Stimulated activated CD4-positive, alpha-beta T cell treated with anti-CD3 and anti-CD28 coated beads, Interleukin-15, amount 100 ng/mL, for 48 hours (primary cell): ENCODE results near the gene LTBP1.
"Not testable (repeated sequence)": the region's sequence is repeated elsewhere in the genome, so short reads cannot be mapped to it uniquely, and the experiment has no call there.

ENCODE experiments used
- DNase-seq, 2 donors: peaks; one replicate each; pipeline ENCODE4 v3.0.0-alpha.2; 2020; ENCODE audit warnings: low read depth in 2 of 2

Gene LTBP1

GRCh38 chr2:33139949-33140348, 193.2 kb downstream of the LTBP1 start:
- DNase-seq = no peak

- DNase-seq = no peak
These were observed 194.7 kb downstream of the LTBP1 start for GRCh38 chr2:33141476-33141875.

- no peak for DNase-seq
These were observed 196.1 kb downstream of the LTBP1 start for GRCh38 chr2:33142810-33143209.

- DNase-seq = no peak
These were observed 197.5 kb downstream of the LTBP1 start for GRCh38 chr2:33144243-33144642.

GRCh38 chr2:33145459-33145858, 198.7 kb downstream of the LTBP1 start:
- no peak for DNase-seq

- DNase-seq = no peak
These were observed 199.3 kb downstream of the LTBP1 start for GRCh38 chr2:33146102-33146501.

GRCh38 chr2:33153008-33153407, 206.3 kb downstream of the LTBP1 start:
- DNase-seq = no peak

GRCh38 chr2:33158482-33159003, 211.8 kb downstream of the LTBP1 start:
- DNase-seq = no peak

- DNase-seq = no peak
These were observed 213.4 kb downstream of the LTBP1 start for GRCh38 chr2:33160191-33160590.

GRCh38 chr2:33166287-33166881, 219.6 kb downstream of the LTBP1 start:
- DNase-seq = no peak

- DNase-seq = no peak
These were observed 221.0 kb downstream of the LTBP1 start for GRCh38 chr2:33167622-33168245.

- DNase-seq = no peak
These were observed 221.7 kb downstream of the LTBP1 start for GRCh38 chr2:33168425-33168824.

GRCh38 chr2:33168922-33169321, 222.2 kb downstream of the LTBP1 start:
- DNase-seq = no peak

GRCh38 chr2:33170251-33170650, 223.5 kb downstream of the LTBP1 start:
- DNase-seq = not testable (repeated sequence)

GRCh38 chr2:33177627-33178026, 230.9 kb downstream of the LTBP1 start:
- no peak for DNase-seq

- DNase-seq = no peak
These were observed 231.5 kb downstream of the LTBP1 start for GRCh38 chr2:33178209-33178608.

GRCh38 chr2:33180915-33181314, 234.2 kb downstream of the LTBP1 start:
- DNase-seq = no peak

- DNase-seq = no peak
These were observed 234.7 kb downstream of the LTBP1 start for GRCh38 chr2:33181466-33181865.

GRCh38 chr2:33184041-33184440, 237.3 kb downstream of the LTBP1 start:
- no peak for DNase-seq

GRCh38 chr2:33186937-33187336, 240.2 kb downstream of the LTBP1 start:
- no peak for DNase-seq

- no peak for DNase-seq
These were observed 242.0 kb downstream of the LTBP1 start for GRCh38 chr2:33188799-33189198.

- DNase-seq = no peak
These were observed 243.7 kb downstream of the LTBP1 start for GRCh38 chr2:33190393-33190937.

GRCh38 chr2:33195891-33196290, 249.1 kb downstream of the LTBP1 start:
- DNase-seq = no peak
